Stimulated activated CD8-positive, alpha-beta memory T cell treated with anti-CD3 and anti-CD28 coated beads, Interleukin-7, amount 100 ng/mL, for 1 hour (primary cell): ENCODE data around the gene DBI.
"Not testable (repeated sequence)": the region's sequence is repeated elsewhere in the genome, so short reads cannot be mapped to it uniquely, and the experiment has no call there.

ENCODE experiments used
- DNase-seq, 2 donors: peaks; one replicate each; pipeline ENCODE4 v3.0.0-alpha.2; 2020; ENCODE audit warnings: low read depth in 2 of 2

Gene DBI

GRCh38 chr2:119402106-119402505 lies 35.3 kb downstream of the DBI start:
- no peak for DNase-seq

GRCh38 chr2:119402645-119403560 lies 36.1 kb downstream of the DBI start:
- DNase-seq, result no peak

GRCh38 chr2:119403618-119404017 lies 36.8 kb downstream of the DBI start:
- not testable (repeated sequence) for DNase-seq

- no peak for DNase-seq
Observed at GRCh38 chr2:119405151-119405550, 38.4 kb downstream of the DBI start.

DNA sequence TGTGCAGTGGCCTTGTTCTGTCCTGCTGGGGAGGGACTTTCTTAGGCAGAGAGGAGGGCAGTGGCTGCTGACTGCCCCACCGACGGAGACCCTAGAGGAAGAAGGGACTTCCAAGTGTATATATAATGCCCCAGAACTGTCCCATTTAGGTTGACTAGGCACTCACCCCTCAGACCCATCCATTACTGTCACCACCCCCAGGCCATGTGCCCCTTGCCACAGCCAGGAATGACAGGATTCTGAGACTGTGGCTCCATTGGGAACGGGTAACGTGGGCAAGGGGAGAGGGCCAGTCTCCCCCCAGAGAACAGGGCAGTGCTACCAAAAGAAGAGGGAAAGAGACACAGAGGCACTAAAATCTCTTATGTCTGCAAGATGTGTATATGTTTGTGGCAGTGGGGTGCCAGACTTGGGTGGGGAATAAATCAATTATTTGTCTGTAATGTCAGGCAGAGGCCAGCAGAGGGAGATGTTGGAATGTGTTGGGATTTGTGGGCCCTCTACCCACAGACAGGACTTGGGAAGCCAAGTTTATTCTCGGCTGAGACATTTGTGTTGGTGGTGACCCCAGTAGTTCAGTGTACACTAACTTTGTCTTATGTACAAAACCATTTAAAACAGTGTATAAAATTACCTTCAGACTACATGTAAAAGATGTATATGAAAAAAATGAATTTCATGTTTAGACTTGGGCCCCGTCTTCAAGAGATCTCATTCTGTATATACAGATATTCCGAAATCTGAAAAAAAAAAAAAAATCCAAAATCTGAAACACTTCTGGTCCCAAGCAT lies 40.8 kb downstream of the DBI start:
- no peak for DNase-seq

DNA sequence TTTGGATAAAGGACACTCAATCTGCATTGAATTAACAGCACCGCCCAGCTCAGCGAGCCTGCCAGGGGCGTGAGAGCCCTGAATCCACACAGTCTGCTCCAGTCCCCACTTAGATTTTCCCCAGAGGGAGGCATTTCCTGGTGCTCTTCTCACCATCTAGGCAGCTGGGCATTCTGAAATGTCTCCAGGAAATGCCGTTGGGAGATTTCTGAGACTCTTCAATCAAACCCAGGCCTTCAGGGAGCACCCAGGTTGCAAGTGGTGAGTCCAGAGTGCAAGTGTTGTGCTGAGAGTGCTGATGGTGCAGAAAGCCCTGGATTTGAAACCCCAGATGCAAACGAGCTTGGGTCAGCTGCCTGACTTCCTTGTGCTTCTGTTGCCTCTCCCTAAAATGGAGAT lies 41.4 kb downstream of the DBI start:
- no peak for DNase-seq

DNA sequence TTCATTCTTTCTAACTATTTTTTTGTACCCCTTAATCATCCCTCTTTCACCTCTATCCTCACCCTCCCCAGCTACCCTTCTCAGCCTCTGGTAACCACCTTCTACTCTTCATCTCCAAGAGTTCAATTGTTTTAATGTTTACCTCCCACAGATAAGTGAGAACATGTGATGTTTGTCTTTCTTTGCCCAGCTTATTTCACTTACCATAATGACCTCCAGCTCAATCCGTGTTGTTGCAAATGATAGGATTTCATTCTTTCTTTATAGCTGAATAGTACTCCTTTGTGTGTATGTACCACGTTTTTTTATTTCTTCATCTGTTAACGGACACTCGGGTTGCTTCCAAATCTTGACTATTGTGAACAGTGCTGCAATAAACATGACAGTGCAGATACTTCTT lies 42.7 kb downstream of the DBI start:
- DNase-seq, result no peak

DNA sequence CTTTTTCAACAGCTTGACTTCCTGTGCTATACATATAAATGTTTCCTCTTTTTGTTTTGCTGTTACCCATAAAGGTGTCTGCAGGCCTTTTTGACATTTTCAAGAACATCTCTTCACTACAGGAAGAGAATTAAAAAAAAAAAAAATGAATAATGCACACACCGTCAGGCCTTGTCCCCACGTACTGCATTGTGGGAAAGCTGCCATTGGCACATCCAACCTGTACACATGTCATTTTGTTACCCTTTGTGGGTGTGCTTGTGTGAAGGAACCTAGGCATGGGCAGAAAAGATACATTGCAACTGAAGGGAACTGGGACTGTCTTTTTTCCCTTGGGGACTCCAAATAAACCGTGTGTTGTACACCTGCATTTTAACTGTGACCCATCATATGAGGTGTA lies 48.1 kb downstream of the DBI start:
- DNase-seq, result no peak

GRCh38 chr2:119415630-119416029 lies 48.9 kb downstream of the DBI start:
- no peak for DNase-seq

DNA sequence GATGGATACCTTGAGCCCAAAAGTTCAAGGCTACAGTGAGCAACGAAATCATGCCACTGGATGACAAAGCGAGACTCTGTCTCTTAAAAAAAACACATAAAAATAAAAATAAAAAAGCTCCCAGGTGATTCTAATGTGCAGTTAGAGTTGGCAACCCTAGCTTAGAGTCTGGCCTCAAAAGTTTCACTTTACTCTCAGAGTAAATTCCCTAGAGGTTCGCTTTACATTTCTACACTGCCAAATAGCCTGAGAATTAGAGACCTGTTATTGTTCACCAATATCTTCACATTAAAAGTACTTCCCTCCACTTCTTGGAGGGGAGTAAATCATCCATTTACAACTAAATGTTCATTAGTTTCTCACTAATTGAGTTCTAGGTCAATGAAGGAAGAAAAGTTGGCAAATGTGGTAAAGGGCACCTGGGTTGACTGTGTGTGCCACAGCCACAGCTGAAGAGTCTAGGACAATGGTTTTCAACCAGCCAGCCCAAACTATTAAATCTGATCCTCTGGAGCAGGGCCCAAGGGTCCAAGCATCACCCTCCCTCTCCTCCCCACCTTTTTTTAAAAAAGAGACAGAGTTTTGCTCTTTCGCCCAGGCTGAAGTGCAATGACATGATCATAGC lies 49.6 kb downstream of the DBI start:
- DNase-seq, result no peak

DNA sequence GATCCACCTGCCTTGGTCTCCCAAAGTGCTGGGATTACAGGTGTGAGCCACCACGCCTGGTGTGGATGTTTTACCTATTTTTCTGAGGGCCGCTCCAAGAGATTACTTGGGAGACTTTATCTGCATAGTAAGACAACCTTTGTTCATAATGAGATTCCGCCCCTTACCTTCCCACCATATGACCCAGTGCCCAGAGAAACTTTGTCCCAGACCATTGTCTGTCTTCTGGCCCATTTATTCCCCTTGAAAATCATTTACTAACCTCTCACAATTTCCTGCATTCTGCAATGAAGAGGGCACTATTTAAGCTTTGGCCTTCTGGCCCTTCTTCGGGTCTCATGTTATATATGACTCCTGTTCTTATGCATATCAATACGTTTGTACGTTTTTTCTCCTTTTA lies 51.1 kb downstream of the DBI start:
- DNase-seq, result no peak

DNA sequence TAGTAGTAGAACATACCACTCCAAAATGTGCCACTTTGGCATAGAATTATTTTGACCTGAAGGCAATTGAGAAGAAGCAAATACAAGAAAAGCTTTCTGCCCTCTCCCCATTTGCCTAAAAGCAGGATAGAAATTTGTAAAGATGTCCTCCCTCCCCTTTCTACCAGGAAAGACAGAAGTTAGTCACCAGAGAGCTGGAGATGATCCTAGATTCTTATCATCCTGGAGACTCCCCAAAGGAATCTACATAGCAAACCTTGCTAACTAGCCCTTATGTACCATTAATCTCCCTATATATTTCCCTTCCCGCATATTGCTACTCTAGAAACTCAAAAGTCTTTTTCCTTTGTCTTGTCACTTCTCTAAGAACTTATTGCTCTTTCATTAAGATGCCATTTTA lies 52.3 kb downstream of the DBI start:
- DNase-seq, result no peak

DNA sequence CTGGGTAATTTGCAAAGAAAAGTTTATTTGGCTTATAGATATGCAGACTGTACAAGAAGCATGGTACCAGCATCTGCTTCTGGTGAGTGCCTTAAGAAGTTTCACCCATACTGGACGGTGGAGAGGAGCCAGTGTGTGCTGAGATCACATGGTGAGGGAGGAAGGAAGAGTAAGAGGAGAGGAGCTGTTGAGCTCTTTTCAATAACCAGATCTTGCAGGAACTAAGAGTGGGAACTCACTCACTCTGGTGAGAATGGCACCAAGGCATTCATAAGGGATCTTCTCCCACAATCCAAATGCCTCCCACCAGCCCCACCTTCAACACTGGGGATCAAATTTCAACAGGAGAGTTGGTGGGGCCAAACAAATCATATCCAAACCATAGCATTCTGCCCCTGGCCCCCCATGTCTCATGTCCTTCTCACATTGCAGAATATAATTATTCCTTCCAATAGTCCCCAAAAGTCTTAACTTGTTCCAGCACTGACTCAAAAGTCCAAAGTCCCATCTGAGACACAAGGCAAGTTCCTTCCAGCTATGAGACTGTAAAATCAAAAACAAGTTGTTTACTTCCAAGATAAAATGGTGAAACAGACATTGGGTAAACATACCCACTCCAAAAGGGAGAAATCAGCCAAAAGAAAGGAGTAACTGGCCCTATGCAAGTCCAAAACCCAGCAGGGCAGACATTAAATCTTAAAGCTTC lies 53.2 kb downstream of the DBI start:
- DNase-seq, result no peak

- DNase-seq, result no peak
Observed at GRCh38 chr2:119421304-119421703, 54.5 kb downstream of the DBI start.

- DNase-seq, result no peak
Observed at GRCh38 chr2:119421741-119422140, 55.0 kb downstream of the DBI start.
